ENCODE results near the gene ARHGAP15. TPM values are rescaled to one million over a fixed set of nuclear protein-coding genes. Genes with fewer than 3 reads are reported as not detected.

Gene ARHGAP15
- polyA plus RNA-seq, 1 donor: 16.4 TPM

- H3K36me3 ChIP-seq (ENCODE audit: control insufficient read depth, insufficient read depth, low read length): no peaks in the 10 kb centered on the region
- no peak for DNase-seq
- H3K27me3 ChIP-seq (ENCODE audit: control insufficient read depth, insufficient read depth, low read length): no peaks in the 10 kb centered on the region
- no peak overlapping the region for H3K27ac ChIP-seq (ENCODE audit: low read length)
- WGBS (ENCODE audit: insufficient coverage, low lambda C conversion rate): no CpG with 5 or more reads among the region's 3 CpGs
- no peaks in the 10 kb centered on the region for H3K4me1 ChIP-seq (ENCODE audit: control insufficient read depth, insufficient read depth, low read length)
- H3K4me3 ChIP-seq (ENCODE audit: low read length): no peak overlapping the region
- H3K9me3 ChIP-seq (ENCODE audit: control insufficient read depth, low read depth, low read length): no peaks in the 10 kb centered on the region
Measured at GRCh38 chr2:143219266-143219665, 90.0 kb downstream of the ARHGAP15 start.

- Histone ChIP-seq H3K4me1 (ENCODE audit: control insufficient read depth, insufficient read depth, low read length) (no peaks in the 10 kb centered on the region), H3K36me3 (ENCODE audit: control insufficient read depth, insufficient read depth, low read length) (no peaks in the 10 kb centered on the region), H3K27ac (ENCODE audit: low read length) (no peak overlapping the region), H3K9me3 (ENCODE audit: control insufficient read depth, low read depth, low read length) (no peaks in the 10 kb centered on the region), H3K27me3 (ENCODE audit: control insufficient read depth, insufficient read depth, low read length) (no peaks in the 10 kb centered on the region), H3K4me3 (ENCODE audit: low read length) (no peak overlapping the region)
- WGBS (ENCODE audit: insufficient coverage, low lambda C conversion rate): no CpG with 5 or more reads among the region's 1 CpG
- DNase-seq: no peak
Measured at GRCh38 chr2:143223556-143223955, 94.3 kb downstream of the ARHGAP15 start.

- no peak overlapping the region for H3K4me3 ChIP-seq (ENCODE audit: low read length)
- no peaks in the 10 kb centered on the region for H3K36me3 ChIP-seq (ENCODE audit: control insufficient read depth, insufficient read depth, low read length)
- H3K4me1 ChIP-seq (ENCODE audit: control insufficient read depth, insufficient read depth, low read length): no peaks in the 10 kb centered on the region
- no peaks in the 10 kb centered on the region for H3K9me3 ChIP-seq (ENCODE audit: control insufficient read depth, low read depth, low read length)
- DNase-seq: no peak
- H3K27ac ChIP-seq (ENCODE audit: low read length): no peak overlapping the region
- H3K27me3 ChIP-seq (ENCODE audit: control insufficient read depth, insufficient read depth, low read length): no peaks in the 10 kb centered on the region
- WGBS (ENCODE audit: insufficient coverage, low lambda C conversion rate): 46% methylated on average over 4 of the region's 4 CpGs
Measured at GRCh38 chr2:143225931-143226330, 96.7 kb downstream of the ARHGAP15 start.

- Histone ChIP-seq H3K4me3 (ENCODE audit: low read length) (no peak overlapping the region), H3K4me1 (ENCODE audit: control insufficient read depth, insufficient read depth, low read length) (no peaks in the 10 kb centered on the region), H3K27ac (ENCODE audit: low read length) (no peak overlapping the region), H3K36me3 (ENCODE audit: control insufficient read depth, insufficient read depth, low read length) (no peaks in the 10 kb centered on the region), H3K27me3 (ENCODE audit: control insufficient read depth, insufficient read depth, low read length) (no peaks in the 10 kb centered on the region), H3K9me3 (ENCODE audit: control insufficient read depth, low read depth, low read length) (no peaks in the 10 kb centered on the region)
- WGBS (ENCODE audit: insufficient coverage, low lambda C conversion rate): 100% methylated on average over 1 of the region's 5 CpGs
- DNase-seq: no peak
Measured at GRCh38 chr2:143226714-143227541, 97.7 kb downstream of the ARHGAP15 start.

GRCh38 chr2:143229411-143229810, 100.2 kb downstream of the ARHGAP15 start:
- no peak for DNase-seq
- H3K27ac ChIP-seq (ENCODE audit: low read length): no peak overlapping the region
- no peaks in the 10 kb centered on the region for H3K27me3 ChIP-seq (ENCODE audit: control insufficient read depth, insufficient read depth, low read length)
- H3K9me3 ChIP-seq (ENCODE audit: control insufficient read depth, low read depth, low read length): no peaks in the 10 kb centered on the region
- H3K4me3 ChIP-seq (ENCODE audit: low read length): no peak overlapping the region
- H3K36me3 ChIP-seq (ENCODE audit: control insufficient read depth, insufficient read depth, low read length): no peaks in the 10 kb centered on the region
- 20% methylated on average over 1 of the region's 5 CpGs for WGBS (ENCODE audit: insufficient coverage, low lambda C conversion rate)
- H3K4me1 ChIP-seq (ENCODE audit: control insufficient read depth, insufficient read depth, low read length): no peaks in the 10 kb centered on the region

GRCh38 chr2:143229952-143230351, 100.7 kb downstream of the ARHGAP15 start:
- Histone ChIP-seq H3K4me3 (ENCODE audit: low read length) (no peak overlapping the region), H3K9me3 (ENCODE audit: control insufficient read depth, low read depth, low read length) (no peaks in the 10 kb centered on the region), H3K27ac (ENCODE audit: low read length) (no peak overlapping the region), H3K36me3 (ENCODE audit: control insufficient read depth, insufficient read depth, low read length) (no peaks in the 10 kb centered on the region), H3K27me3 (ENCODE audit: control insufficient read depth, insufficient read depth, low read length) (no peaks in the 10 kb centered on the region), H3K4me1 (ENCODE audit: control insufficient read depth, insufficient read depth, low read length) (no peaks in the 10 kb centered on the region)
- WGBS (ENCODE audit: insufficient coverage, low lambda C conversion rate): 33% methylated on average over 1 of the region's 2 CpGs
- no peak for DNase-seq

GRCh38 chr2:143230506-143231253, 101.5 kb downstream of the ARHGAP15 start:
- no peaks in the 10 kb centered on the region for H3K4me1 ChIP-seq (ENCODE audit: control insufficient read depth, insufficient read depth, low read length)
- H3K27ac ChIP-seq (ENCODE audit: low read length): no peak overlapping the region
- no peaks in the 10 kb centered on the region for H3K9me3 ChIP-seq (ENCODE audit: control insufficient read depth, low read depth, low read length)
- H3K27me3 ChIP-seq (ENCODE audit: control insufficient read depth, insufficient read depth, low read length): no peaks in the 10 kb centered on the region
- no peaks in the 10 kb centered on the region for H3K36me3 ChIP-seq (ENCODE audit: control insufficient read depth, insufficient read depth, low read length)
- WGBS (ENCODE audit: insufficient coverage, low lambda C conversion rate): 80% methylated on average over 3 of the region's 3 CpGs
- H3K4me3 ChIP-seq (ENCODE audit: low read length): no peak overlapping the region
- no peak for DNase-seq

GRCh38 chr2:143231254-143231645, 102.0 kb downstream of the ARHGAP15 start:
- no peaks in the 10 kb centered on the region for H3K36me3 ChIP-seq (ENCODE audit: control insufficient read depth, insufficient read depth, low read length)
- no peaks in the 10 kb centered on the region for H3K27me3 ChIP-seq (ENCODE audit: control insufficient read depth, insufficient read depth, low read length)
- H3K4me1 ChIP-seq (ENCODE audit: control insufficient read depth, insufficient read depth, low read length): no peaks in the 10 kb centered on the region
- H3K9me3 ChIP-seq (ENCODE audit: control insufficient read depth, low read depth, low read length): no peaks in the 10 kb centered on the region
- H3K27ac ChIP-seq (ENCODE audit: low read length): no peak overlapping the region
- H3K4me3 ChIP-seq (ENCODE audit: low read length): no peak overlapping the region
- no peak for DNase-seq
- no CpG with 5 or more reads among the region's 1 CpG for WGBS (ENCODE audit: insufficient coverage, low lambda C conversion rate)

GRCh38 chr2:143237146-143237777, 108.0 kb downstream of the ARHGAP15 start:
- Histone ChIP-seq H3K27me3 (ENCODE audit: control insufficient read depth, insufficient read depth, low read length) (no peaks in the 10 kb centered on the region), H3K27ac (ENCODE audit: low read length) (no peak overlapping the region), H3K4me1 (ENCODE audit: control insufficient read depth, insufficient read depth, low read length) (no peaks in the 10 kb centered on the region), H3K36me3 (ENCODE audit: control insufficient read depth, insufficient read depth, low read length) (no peaks in the 10 kb centered on the region), H3K4me3 (ENCODE audit: low read length) (no peak overlapping the region), H3K9me3 (ENCODE audit: control insufficient read depth, low read depth, low read length) (no peaks in the 10 kb centered on the region)
- no peak for DNase-seq
- WGBS (ENCODE audit: insufficient coverage, low lambda C conversion rate): 100% methylated on average over 3 of the region's 8 CpGs

- H3K4me1 ChIP-seq (ENCODE audit: control insufficient read depth, insufficient read depth, low read length): no peaks in the 10 kb centered on the region
- WGBS (ENCODE audit: insufficient coverage, low lambda C conversion rate): no CpG with 5 or more reads among the region's 7 CpGs
- no peak for DNase-seq
- H3K36me3 ChIP-seq (ENCODE audit: control insufficient read depth, insufficient read depth, low read length): no peaks in the 10 kb centered on the region
- H3K27ac ChIP-seq (ENCODE audit: low read length): no peak overlapping the region
- H3K27me3 ChIP-seq (ENCODE audit: control insufficient read depth, insufficient read depth, low read length): no peaks in the 10 kb centered on the region
- no peaks in the 10 kb centered on the region for H3K9me3 ChIP-seq (ENCODE audit: control insufficient read depth, low read depth, low read length)
- H3K4me3 ChIP-seq (ENCODE audit: low read length): no peak overlapping the region
Measured at GRCh38 chr2:143241403-143242088, 112.3 kb downstream of the ARHGAP15 start.

All from large intestine (tissue), 3 donors.